Astrocyte of the cerebellum (primary cell): ENCODE data around the gene GPHN.
A peak's percentile ranks its signal among the peaks of the same experiment; 100 is the strongest.
"Not testable (repeated sequence)": the region's sequence is repeated elsewhere in the genome, so short reads cannot be mapped to it uniquely, and the experiment has no call there.

Source experiments
- DNase-seq: peaks from one replicate; pipeline ENCODE4 v3.0.0-alpha.2; 2011; ENCODE audit warnings: low read depth
- H3K4me3 ChIP-seq: 2 replicates; pipeline ENCODE4 v1.5.1; 2011; ENCODE audit warnings: mild to moderate bottlenecking, low read depth, low read length, moderate library complexity
- in situ Hi-C: cut with HindIII; loops from 2 replicates; pipeline ENCODE4 v1.10.0; 2017; ENCODE audit warnings: low sequenced_read_pairs
- TF ChIP-seq, protein P1 (sequence below): IDR thresholded peaks from 2 replicates; pipeline ENCODE4 v1.5.1; 2012; ENCODE audit warnings: low read length, low read depth, moderate library complexity, mild to moderate bottlenecking; ENCODE audit errors: missing control alignments

The GPHN gene

DNA sequence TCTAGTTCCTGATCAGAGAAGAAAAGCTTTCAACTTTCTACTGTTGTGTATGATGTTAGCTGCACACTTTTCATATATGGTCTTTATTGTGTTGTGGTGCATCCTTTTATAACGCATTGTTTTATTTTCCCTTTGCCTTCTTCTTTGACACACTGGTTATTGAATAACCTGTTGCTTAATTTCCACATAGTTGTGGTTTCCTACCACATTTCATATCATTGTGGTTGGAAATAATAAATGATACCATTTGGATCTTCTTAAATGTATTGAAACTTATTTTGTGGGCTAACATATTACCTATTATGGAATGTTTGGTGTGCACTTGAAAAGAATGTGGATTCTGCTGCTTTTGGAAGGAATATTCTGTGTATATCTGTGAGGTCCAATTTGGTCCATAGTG lies 64.9 kb downstream of the GPHN start:
- TF ChIP-seq, protein P1, sequence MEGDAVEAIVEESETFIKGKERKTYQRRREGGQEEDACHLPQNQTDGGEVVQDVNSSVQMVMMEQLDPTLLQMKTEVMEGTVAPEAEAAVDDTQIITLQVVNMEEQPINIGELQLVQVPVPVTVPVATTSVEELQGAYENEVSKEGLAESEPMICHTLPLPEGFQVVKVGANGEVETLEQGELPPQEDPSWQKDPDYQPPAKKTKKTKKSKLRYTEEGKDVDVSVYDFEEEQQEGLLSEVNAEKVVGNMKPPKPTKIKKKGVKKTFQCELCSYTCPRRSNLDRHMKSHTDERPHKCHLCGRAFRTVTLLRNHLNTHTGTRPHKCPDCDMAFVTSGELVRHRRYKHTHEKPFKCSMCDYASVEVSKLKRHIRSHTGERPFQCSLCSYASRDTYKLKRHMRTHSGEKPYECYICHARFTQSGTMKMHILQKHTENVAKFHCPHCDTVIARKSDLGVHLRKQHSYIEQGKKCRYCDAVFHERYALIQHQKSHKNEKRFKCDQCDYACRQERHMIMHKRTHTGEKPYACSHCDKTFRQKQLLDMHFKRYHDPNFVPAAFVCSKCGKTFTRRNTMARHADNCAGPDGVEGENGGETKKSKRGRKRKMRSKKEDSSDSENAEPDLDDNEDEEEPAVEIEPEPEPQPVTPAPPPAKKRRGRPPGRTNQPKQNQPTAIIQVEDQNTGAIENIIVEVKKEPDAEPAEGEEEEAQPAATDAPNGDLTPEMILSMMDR: no peak
- H3K4me3 ChIP-seq: no peak overlapping the region
- in situ Hi-C loops: no loop called here
- DNase-seq: peak; percentile 1

DNA sequence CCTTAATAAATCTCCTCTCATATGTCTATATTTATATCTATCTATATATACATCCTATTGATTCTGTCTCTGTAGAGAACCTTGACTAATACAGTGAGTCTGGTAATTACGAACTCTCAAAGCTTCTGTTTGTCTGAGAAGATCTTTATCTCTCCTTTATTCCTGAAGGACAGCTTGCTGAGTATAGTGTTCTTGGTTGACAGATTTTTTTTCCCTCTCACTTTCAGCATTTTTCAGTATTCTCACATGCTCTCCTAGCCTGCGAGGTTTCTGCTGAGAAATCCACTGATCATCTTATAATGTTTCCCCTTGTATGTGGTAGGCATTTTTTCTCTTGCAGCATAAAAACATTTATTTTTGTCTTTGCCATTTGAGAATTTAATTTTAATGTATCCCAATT lies 67.1 kb downstream of the GPHN start:
- TF ChIP-seq, protein P1: no peak
- DNase-seq: no peak
- H3K4me3 ChIP-seq: no peak overlapping the region
- in situ Hi-C loops: no loop called here

DNA sequence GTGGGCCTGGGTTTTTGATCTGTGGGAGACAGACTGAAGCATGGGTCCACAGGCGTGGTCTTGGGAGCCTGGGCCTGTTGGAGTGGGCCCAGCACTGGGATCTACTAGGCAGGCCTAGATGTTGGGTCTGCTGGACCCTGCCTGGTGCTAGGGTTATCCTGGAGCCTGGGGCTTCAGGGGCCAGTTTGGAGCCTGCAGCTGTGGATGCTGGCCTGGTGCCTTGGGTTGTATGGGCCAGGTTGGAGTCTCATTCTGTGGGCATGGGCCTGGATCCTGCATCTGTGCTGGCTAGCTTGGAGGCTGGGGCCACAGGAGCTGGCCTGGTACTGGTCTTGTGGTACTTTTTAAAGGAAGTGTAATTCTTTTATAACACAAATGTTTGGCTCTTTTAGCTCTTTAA lies 68.0 kb downstream of the GPHN start:
- H3K4me3 ChIP-seq: no peak overlapping the region
- DNase-seq: no peak
- in situ Hi-C loops: no loop called here
- TF ChIP-seq, protein P1: no peak

DNA sequence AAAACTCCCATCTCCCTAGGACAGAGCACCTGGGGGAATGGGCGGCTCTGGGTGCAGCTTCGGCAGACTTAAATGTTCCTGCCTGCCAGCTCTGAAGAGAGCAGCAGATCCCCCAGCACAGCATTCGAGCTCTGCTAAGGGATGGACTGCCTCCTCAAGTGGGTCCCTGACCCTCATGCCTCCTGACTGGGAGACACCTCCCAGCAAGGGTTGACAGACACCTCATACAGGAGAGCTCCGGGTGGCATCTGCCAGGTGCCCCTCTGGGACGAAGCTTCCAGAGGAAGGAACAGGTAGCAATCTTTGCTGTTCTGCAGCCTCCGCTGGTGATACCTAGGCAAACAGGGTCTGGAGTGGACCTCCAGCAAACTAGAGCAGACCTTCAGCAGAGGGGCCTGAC lies 79.8 kb downstream of the GPHN start:
- H3K4me3 ChIP-seq, DNase-seq, in situ Hi-C loops: not testable (repeated sequence)

DNA sequence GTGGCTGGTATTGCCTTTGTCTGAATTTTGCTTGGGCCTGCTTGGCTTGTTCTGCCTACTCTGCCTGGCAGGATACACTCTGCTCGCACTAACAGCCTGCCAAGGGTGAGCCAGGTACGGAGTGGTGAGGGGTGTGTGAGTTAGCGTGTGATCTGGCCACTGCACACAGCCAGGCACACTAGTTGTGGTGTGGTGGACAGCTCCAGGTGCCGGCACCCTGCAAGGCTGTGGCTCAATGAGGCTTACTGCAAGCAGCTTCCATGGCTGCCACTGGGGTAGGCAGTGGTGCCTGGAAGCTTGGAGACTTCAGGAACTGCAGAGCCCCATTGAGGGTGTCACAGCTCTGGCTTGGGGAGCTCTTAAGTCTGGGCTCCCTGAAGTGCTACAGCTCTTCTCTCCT lies 87.4 kb downstream of the GPHN start:
- no peak overlapping the region for H3K4me3 ChIP-seq

DNA sequence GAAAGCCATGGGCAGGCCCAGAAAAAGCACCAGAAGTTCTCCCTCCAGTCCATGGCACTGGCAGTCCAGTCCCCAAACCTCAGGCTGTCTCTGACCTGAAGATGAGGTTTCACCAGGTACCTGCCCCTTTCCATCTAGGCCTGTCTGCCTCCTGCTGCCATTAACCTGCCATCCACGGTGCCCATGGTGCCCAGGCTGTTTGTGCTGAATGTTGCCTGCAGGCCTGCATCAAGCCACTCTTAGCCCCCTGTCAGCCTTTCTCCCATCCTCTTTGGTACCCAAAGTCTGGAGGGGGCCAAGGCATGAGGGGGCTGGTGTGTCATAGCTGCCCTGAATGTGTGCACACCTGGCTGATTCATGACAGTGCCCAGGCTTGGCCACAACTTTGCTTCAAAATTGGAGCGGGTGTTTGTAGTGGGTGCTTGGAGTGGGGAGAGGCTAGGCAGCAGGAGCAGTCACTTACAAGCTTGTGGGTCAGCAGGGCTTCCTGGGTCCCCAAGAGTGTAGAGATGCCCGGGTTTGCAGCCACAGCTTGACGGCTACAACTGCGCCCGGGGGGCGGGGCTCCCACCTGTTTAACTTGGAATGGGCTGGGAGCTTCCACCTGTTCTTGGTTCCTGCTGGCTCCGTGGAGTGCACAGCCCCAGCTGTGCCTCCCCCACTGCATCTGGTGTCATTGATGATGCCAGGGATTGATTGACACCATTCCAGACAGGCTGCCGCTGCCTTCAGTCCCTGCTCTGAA lies 88.5 kb downstream of the GPHN start:
- TF ChIP-seq, protein P1: no peak
- in situ Hi-C loops: no loop called here
- H3K4me3 ChIP-seq: no peak overlapping the region
- no peak for DNase-seq

More for the DNA sequence above, 87.4 kb downstream of the GPHN start:
- in situ Hi-C loops: no loop called here
- DNase-seq: no peak
- TF ChIP-seq, protein P1: no peak

DNA sequence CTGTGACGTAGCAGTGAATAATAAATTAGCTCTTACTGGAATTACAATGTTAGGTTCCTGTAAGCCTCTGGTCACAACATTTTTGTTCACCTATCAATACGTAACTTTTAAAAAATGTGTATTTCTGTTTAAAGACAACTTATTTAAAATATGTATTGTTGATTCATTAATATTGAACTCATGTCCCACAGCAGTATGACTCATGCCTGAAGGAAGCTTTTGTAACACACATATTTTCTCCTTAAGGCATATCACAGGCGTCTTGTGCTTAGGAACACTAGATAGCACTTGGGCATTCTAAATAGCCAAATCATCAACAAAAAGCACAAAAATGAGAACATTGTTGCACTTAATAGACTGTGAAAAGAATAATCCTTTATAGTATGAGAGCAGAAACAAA lies 92.5 kb downstream of the GPHN start:
- in situ Hi-C loops: no loop called here
- DNase-seq: no peak
- TF ChIP-seq, protein P1: no peak
- H3K4me3 ChIP-seq: no peak overlapping the region
